Calu3 (cell line): ENCODE data around the gene SF3B6. TPM values are rescaled to one million over a fixed set of nuclear protein-coding genes. Genes with fewer than 3 reads are reported as not detected.
"Not testable (repeated sequence)": the region's sequence is repeated elsewhere in the genome, so short reads cannot be mapped to it uniquely, and the experiment has no call there.

Experiments
- BruUV-seq: library from RNA; stranded (reverse); fragments of 400-500 nt; replicated peaks from 2 replicates; lab custom pipeline; 2021; lab: Mats Ljungman, UMichigan
- CTCF ChIA-PET: fragments of 300-600 bp; sonication (Branson Sonifier 250); formaldehyde crosslinking; loops from one replicate; lab custom pipeline; 2022; ENCODE audit warnings: antibody characterized with exemption; lab: Charles Lee
- DNase-seq: peaks from one replicate; pipeline ENCODE4 v3.0.0; 2022
- H3K27ac Mint-ChIP-seq: one replicate; pipeline ENCODE4 v1.8.0; 2022; ENCODE audit warnings: mixed read lengths; ENCODE audit not compliant: unreplicated experiment
- H3K27me3 Mint-ChIP-seq: one replicate; pipeline ENCODE4 v1.8.0; 2022; ENCODE audit warnings: mixed read lengths; ENCODE audit not compliant: unreplicated experiment
- H3K36me3 Mint-ChIP-seq: one replicate; pipeline ENCODE4 v1.8.0; 2022; ENCODE audit warnings: mild to moderate bottlenecking, moderate library complexity, mixed read lengths; ENCODE audit not compliant: insufficient read depth, unreplicated experiment
- H3K4me1 Mint-ChIP-seq: one replicate; pipeline ENCODE4 v1.8.0; 2022; ENCODE audit warnings: mild to moderate bottlenecking, low read depth, mixed read lengths; ENCODE audit not compliant: unreplicated experiment
- H3K4me3 Mint-ChIP-seq: one replicate; pipeline ENCODE4 v1.8.0; 2022; ENCODE audit warnings: mild to moderate bottlenecking, low read depth, moderate library complexity, mixed read lengths; ENCODE audit not compliant: unreplicated experiment
- H3K9me3 Mint-ChIP-seq: one replicate; pipeline ENCODE4 v1.8.0; 2022; ENCODE audit warnings: low read depth, mixed read lengths; ENCODE audit not compliant: unreplicated experiment
- intact Hi-C: fragments of 100-400 bp; cut with micrococcal nuclease; formaldehyde crosslinking; loops from one replicate; pipeline ENCODE4 v1.10.0; 2022; ENCODE audit not compliant: unreplicated experiment
- total RNA-seq: library from RNA; stranded (reverse); gene quantifications from 2 replicates; pipeline ENCODE4 v1.2.3, GENCODE V29; 2022
- TF ChIP-seq, protein P1 (sequence below): fragments of 200-600 bp; IDR thresholded peaks from one replicate; pipeline ENCODE4 v1.8.0; 2022; ENCODE audit warnings: antibody characterized with exemption; ENCODE audit not compliant: unreplicated experiment

SF3B6 gene
- total RNA-seq, 1 experiment from 2014 or later = 112 TPM

DNA sequence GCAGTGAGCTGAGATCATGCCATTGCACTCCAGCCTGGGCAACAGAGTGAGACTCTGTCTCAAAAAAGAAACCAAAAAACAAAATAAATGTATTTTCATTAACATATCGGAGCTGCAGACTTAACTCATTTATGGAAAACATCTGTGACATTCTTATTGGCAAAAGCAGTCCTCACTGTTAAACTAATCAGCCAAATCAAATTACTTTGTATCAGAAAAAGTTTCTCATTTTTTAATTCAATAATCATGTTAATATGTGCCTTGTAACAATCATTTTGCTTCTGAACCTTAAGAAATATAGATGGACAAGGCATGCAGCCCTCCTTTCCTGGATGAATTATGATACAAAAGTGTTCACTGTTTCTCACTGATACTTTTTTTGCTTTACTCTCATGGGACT lies 26.6 kb upstream of the SF3B6 start:
- no peak for DNase-seq
- intact Hi-C loops = no loop called here
- CTCF ChIA-PET = no interaction called here
- Mint-ChIP-seq H3K27me3 (no peaks in the 10 kb centered on the region), H3K27ac (no peak overlapping the region), H3K9me3 (peaks cover 6% of the 10 kb centered on the region), H3K36me3 (no peaks in the 10 kb centered on the region), H3K4me3 (no peak overlapping the region), H3K4me1 (no peaks in the 10 kb centered on the region)
- BruUV-seq = no TSS peak
- TF ChIP-seq, protein P1, sequence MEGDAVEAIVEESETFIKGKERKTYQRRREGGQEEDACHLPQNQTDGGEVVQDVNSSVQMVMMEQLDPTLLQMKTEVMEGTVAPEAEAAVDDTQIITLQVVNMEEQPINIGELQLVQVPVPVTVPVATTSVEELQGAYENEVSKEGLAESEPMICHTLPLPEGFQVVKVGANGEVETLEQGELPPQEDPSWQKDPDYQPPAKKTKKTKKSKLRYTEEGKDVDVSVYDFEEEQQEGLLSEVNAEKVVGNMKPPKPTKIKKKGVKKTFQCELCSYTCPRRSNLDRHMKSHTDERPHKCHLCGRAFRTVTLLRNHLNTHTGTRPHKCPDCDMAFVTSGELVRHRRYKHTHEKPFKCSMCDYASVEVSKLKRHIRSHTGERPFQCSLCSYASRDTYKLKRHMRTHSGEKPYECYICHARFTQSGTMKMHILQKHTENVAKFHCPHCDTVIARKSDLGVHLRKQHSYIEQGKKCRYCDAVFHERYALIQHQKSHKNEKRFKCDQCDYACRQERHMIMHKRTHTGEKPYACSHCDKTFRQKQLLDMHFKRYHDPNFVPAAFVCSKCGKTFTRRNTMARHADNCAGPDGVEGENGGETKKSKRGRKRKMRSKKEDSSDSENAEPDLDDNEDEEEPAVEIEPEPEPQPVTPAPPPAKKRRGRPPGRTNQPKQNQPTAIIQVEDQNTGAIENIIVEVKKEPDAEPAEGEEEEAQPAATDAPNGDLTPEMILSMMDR = no peak

DNA sequence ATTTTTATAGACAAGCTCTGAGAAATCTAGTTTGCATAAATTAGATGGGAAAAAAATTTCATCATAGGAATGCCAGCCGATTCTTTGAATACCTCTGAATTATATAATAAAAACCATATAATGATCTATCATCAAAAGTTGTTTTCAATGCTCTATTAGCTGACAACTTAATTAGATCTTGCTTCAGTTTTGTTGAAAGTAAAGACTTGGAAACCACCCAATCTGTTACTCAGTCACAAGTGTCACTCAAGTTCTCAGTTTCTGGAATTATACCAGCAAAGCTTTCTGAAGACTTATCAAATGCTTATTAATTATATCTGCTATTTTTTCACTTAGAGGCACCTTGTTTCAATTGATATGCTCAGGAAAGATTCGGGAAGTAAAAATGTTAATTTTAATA lies 25.9 kb upstream of the SF3B6 start:
- TF ChIP-seq, protein P1 = no peak
- BruUV-seq = no TSS peak
- Mint-ChIP-seq H3K9me3 (peaks cover 4% of the 10 kb centered on the region), H3K4me3 (no peak overlapping the region), H3K36me3 (no peaks in the 10 kb centered on the region), H3K4me1 (no peaks in the 10 kb centered on the region), H3K27me3 (no peaks in the 10 kb centered on the region), H3K27ac (no peak overlapping the region)
- intact Hi-C loops = no loop called here
- CTCF ChIA-PET = no interaction called here
- DNase-seq = no peak

DNA sequence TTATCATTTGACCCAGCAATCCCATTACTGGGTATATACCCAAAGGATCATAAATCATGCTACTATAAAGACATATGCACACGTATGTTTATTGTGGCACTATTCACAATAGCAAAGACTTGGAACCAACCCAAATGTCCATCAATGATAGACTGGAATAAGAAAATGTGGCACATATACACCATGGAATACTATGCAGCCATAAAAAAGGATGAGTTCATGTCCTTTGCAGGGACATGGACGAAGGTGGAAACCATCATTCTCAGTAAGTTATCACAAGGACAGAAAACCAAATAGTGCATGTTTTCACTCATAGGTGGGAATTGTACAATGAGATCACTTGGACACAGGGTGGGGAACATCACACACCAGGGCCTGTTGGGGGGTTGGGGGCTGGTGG lies 24.6 kb upstream of the SF3B6 start:
- H3K27ac Mint-ChIP-seq, H3K27me3 Mint-ChIP-seq, H3K36me3 Mint-ChIP-seq, H3K9me3 Mint-ChIP-seq, H3K4me3 Mint-ChIP-seq, H3K4me1 Mint-ChIP-seq, BruUV-seq, CTCF ChIA-PET, intact Hi-C loops, DNase-seq: not testable (repeated sequence)

DNA sequence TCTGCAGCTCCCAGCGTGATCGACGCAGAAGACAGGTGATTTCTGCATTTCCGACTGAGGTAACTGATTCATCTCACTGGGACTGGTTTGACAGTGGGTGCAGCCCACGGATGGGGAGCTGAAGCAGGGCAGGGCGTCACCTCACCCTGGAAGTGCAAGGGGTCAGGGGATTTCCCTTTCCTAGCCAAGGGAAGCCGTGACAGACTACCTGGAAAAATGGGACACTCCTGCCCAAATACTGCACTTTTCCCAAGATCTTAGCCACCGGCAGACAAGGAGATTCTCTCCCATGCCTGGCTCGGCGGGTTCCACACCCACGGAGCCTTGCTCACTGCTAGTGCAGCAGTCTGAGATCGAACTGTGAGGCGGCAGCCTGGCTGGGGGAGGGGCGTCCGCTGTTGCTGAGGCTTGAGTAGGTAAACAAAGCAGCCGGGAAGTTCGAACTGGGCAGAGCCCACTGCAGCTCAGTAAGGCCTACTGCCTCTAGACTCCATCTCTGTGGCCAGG lies 19.1 kb upstream of the SF3B6 start:
- BruUV-seq, H3K27me3 Mint-ChIP-seq, DNase-seq, H3K9me3 Mint-ChIP-seq, H3K27ac Mint-ChIP-seq, H3K4me1 Mint-ChIP-seq, CTCF ChIA-PET, H3K36me3 Mint-ChIP-seq, intact Hi-C loops, H3K4me3 Mint-ChIP-seq: not testable (repeated sequence)

DNA sequence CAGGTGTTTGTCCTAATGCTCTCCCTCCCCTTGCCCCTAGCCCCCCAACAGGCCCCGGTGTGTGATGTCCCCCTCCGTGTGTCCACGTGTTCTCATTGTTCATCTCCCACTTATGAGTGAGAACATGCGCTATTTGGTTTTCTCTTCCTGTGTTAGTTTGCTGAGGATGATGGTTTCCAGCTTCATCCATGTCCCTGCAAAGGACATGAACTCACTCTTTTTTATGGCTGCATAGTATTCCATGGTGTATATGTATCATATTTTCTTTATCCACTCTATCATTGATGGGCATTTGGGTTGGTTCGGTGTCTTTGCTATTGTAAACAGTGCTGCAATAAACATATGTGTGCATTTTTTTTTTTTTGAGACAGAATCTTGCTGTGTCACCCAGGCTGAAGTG lies 17.1 kb upstream of the SF3B6 start:
- H3K9me3 Mint-ChIP-seq, CTCF ChIA-PET, H3K27ac Mint-ChIP-seq, H3K4me3 Mint-ChIP-seq, DNase-seq, H3K4me1 Mint-ChIP-seq, intact Hi-C loops, BruUV-seq, H3K27me3 Mint-ChIP-seq, H3K36me3 Mint-ChIP-seq: not testable (repeated sequence)

DNA sequence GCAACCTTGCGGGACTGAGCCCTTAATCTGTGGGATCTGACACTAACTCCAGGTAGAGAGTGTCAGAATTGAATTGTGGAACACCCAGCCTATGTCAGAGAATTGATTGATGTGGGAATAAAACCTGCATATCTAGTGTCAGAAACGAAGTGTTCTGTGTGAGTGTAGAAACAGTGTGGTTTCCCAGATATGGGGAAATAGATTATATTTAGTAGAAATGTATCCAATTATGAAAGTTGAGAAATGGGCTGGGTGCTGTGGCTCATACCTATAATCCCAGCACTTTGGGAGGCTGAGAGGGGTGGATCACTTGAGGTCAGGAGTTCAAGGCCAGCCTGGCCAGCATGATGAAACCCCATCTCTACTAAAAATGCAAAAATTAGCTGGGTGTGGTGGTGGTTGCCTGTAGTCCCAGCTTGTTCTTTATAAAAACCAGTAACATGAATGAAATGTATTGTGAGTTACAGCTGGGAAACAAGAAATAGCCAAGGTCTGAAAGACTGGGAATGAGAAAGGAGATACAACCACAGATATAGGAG lies 12.8 kb upstream of the SF3B6 start:
- Mint-ChIP-seq H3K4me1 (peaks cover 10% of the 10 kb centered on the region), H3K36me3 (peaks cover 19% of the 10 kb centered on the region), H3K9me3 (no peaks in the 10 kb centered on the region), H3K27ac (no peak overlapping the region), H3K4me3 (no peak overlapping the region), H3K27me3 (no peaks in the 10 kb centered on the region)
- DNase-seq = no peak
- CTCF ChIA-PET = no interaction called here
- intact Hi-C loops = no loop called here
- TF ChIP-seq, protein P1 = no peak
- no TSS peak for BruUV-seq
